Muscle layer of duodenum (tissue), 2 donors: ENCODE measurements around the gene SURF4.

Experiments used
- H3K27ac ChIP-seq: one replicate; pipeline ENCODE4 v1.7.0; 2013; ENCODE audit warnings: mild to moderate bottlenecking, low read length
- H3K27me3 ChIP-seq: one replicate; pipeline ENCODE4 v1.7.0; 2013; ENCODE audit warnings: low read depth, mild to moderate bottlenecking, control low read depth, low read length
- H3K36me3 ChIP-seq, 2 donors: one replicate each; pipeline ENCODE4 v1.7.0; 2013; ENCODE audit warnings: low read length in 2 of 2, control low read depth in 1 of 2, mild to moderate bottlenecking in 1 of 2; ENCODE audit not compliant: insufficient read depth in 2 of 2, control insufficient read depth in 1 of 2
- H3K4me1 ChIP-seq, 2 donors: one replicate each; pipeline ENCODE4 v1.7.0; 2013; ENCODE audit warnings: low read length in 2 of 2, mild to moderate bottlenecking in 2 of 2, control low read depth in 1 of 2, moderate library complexity in 1 of 2; ENCODE audit not compliant: insufficient read depth in 2 of 2, control insufficient read depth in 1 of 2
- H3K4me3 ChIP-seq, 2 donors: one replicate each; pipeline ENCODE4 v1.7.0; 2013; ENCODE audit warnings: low read length in 2 of 2, low read depth in 1 of 2, mild to moderate bottlenecking in 1 of 2
- H3K9me3 ChIP-seq, 2 donors: one replicate each; pipeline ENCODE4 v1.7.0; 2013; ENCODE audit warnings: low read length in 2 of 2, control low read depth in 1 of 2, mild to moderate bottlenecking in 1 of 2; ENCODE audit not compliant: control insufficient read depth in 1 of 2
- donor health status: healthy.

Gene SURF4

DNA sequence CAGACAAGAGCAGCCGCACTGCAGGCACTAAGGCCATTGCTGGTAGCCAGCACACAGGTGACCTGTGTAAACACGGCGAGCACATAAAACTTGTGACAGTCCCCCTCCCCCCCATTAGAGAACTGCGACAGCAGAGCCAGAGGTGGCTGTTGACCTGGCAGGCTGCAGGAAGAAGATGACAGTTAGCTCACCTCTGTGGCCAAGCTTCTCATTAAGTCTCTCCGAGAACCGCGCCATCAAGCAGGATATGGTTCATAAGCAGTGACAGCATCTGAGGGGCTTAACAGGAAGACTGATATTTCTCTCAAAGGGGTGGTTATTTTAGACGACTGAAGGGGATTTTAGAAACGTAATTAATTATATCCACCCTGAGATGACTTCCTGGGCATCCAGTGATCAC is 5.2 kb downstream of the SURF4 start:
- peaks cover 16 to 53% of the 10 kb centered on the region in 2 donors for H3K4me1 ChIP-seq
- H3K27me3 ChIP-seq: no peaks in the 10 kb centered on the region
- H3K9me3 ChIP-seq: no peaks in the 10 kb centered on the region
- H3K4me3 ChIP-seq: no peak overlapping the region
- no peak overlapping the region for H3K27ac ChIP-seq
- peaks cover 29% of the 10 kb centered on the region in 2 donors for H3K36me3 ChIP-seq

DNA sequence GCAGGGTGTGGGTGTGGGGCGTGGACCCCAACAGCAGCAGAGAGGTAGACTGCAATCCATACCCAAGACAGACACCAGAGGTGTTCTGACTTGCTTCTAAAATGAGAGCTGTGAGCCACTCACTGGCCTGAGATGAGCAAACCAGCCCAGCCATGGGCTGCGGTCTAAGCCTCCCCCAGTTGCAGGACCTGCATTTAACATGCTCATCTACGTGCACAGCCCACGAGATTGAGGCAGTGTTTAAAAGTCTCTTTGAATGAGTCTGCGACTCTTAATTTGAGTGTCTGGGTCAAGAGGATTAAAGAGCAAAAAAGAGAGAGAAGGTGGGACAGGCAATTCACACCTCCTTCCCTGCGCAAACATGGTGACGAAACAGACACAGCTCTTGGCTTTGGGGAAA is 5.9 kb downstream of the SURF4 start:
- no peak overlapping the region for H3K27ac ChIP-seq
- H3K36me3 ChIP-seq: peaks cover 31 to 36% of the 10 kb centered on the region in 2 donors

DNA sequence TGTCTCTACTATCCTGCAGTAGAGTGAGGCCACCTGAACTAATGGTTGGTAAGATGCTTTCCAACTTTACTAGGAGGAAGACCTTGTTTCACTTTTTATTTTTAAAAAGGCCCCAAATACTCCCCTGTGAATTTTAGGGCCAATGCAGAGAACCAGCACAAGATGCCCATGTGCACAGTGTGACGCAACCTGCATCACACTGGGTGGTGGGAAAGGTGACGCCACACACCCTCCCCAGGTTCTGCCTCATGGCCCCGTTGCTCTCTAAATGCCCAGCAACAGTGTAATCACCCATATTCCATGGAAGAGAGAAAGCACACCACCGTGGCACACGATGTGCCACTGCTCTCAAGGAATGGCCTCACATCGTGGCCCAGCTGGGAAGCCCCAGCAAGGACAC is 6.4 kb downstream of the SURF4 start:
- H3K27ac ChIP-seq: peak overlapping the region; percentile 33
- H3K36me3 ChIP-seq: peaks cover 36 to 41% of the 10 kb centered on the region in 2 donors
- no peaks in the 10 kb centered on the region for H3K27me3 ChIP-seq
- H3K9me3 ChIP-seq: no peaks in the 10 kb centered on the region
- H3K4me1 ChIP-seq: peaks cover 16 to 53% of the 10 kb centered on the region in 2 donors
- no peak overlapping the region for H3K4me3 ChIP-seq

More for the DNA sequence above, 5.9 kb downstream of the SURF4 start:
- Histone ChIP-seq H3K4me3 (no peak overlapping the region), H3K4me1 (peaks cover 16 to 53% of the 10 kb centered on the region in 2 donors), H3K27me3 (no peaks in the 10 kb centered on the region), H3K9me3 (no peaks in the 10 kb centered on the region)

DNA sequence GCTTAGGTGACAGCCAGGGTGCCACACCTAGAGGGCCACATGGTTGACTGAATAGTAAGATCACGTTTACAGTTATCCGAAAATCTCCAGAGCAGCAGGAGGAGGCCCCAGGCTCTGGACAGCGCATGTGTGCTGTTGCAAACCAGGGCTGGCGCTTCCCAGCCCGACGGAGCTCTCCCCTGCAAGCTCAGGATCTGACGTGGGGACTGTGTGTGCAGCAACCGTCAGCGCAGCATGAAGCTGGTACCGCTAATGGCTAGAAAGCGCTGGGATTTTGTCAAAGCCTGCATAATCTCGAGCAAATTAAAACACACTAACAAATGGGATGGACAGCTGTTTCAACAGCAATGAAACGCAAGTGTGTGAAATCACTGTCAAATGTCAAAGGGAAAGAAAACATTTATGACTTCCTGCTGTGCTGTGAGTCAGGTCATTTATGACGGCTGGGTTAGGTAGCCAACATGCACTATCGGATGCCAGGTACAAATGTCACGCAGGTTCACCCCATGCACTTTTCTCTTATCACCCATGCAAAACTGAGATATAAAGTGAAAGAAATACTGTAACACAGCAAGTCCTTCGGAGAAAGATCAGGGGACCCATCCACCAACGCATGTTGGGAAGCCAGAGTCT is 7.5 kb downstream of the SURF4 start:
- Histone ChIP-seq H3K36me3 (peaks cover 44 to 46% of the 10 kb centered on the region in 2 donors), H3K27me3 (no peaks in the 10 kb centered on the region), H3K4me1 (peaks cover 16 to 51% of the 10 kb centered on the region in 2 donors), H3K9me3 (no peaks in the 10 kb centered on the region), H3K27ac (no peak overlapping the region), H3K4me3 (peak overlapping the region in 1 of 2 donors; percentile 7)

DNA sequence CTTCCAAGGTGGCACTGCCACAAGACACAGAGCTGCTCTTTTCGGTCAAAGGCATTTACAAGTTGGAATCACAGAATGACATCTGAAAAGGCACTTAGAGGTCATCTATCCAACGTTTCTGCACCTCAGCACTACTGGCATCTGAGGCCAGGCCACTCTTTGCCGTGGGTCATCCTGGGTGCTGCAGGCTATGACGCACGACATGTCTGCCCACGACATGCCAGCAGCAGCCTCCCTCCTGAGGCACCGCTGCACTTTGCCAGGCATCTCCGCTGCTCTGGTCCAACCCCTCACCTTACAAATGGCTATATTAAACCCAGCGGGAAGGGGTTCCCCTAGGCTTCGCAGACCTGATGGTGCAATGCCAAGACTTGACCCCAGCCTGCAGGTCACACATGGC is 8.1 kb downstream of the SURF4 start:
- Histone ChIP-seq H3K27ac (no peak overlapping the region), H3K27me3 (no peaks in the 10 kb centered on the region), H3K36me3 (peaks cover 47 to 52% of the 10 kb centered on the region in 2 donors), H3K4me3 (no peak overlapping the region), H3K9me3 (no peaks in the 10 kb centered on the region), H3K4me1 (peaks cover 15 to 46% of the 10 kb centered on the region in 2 donors)

DNA sequence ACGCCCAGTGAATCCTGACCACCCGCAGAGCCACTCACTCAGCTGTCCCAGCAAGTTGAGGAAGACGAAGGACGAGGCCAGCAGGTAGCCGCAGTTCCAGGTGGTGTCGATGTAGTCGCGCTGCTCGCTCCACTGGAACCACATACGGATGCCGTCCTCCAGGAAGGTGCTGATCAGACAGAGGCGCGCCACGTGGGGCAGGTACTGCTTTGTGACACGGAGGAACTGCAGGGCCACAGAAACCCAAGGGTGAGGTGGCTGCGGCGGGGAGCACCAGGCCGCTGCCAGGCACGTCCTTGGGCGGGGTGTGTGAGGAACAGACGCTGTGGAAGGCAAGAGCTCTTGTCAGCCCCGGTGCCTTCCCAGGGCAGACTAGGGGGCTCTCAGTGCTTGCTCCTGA is 8.6 kb downstream of the SURF4 start:
- H3K4me3 ChIP-seq: no peak overlapping the region
- peaks cover 12 to 40% of the 10 kb centered on the region in 2 donors for H3K4me1 ChIP-seq
- peaks cover 50 to 58% of the 10 kb centered on the region in 2 donors for H3K36me3 ChIP-seq
- no peaks in the 10 kb centered on the region for H3K9me3 ChIP-seq
- no peak overlapping the region for H3K27ac ChIP-seq
- H3K27me3 ChIP-seq: no peaks in the 10 kb centered on the region

DNA sequence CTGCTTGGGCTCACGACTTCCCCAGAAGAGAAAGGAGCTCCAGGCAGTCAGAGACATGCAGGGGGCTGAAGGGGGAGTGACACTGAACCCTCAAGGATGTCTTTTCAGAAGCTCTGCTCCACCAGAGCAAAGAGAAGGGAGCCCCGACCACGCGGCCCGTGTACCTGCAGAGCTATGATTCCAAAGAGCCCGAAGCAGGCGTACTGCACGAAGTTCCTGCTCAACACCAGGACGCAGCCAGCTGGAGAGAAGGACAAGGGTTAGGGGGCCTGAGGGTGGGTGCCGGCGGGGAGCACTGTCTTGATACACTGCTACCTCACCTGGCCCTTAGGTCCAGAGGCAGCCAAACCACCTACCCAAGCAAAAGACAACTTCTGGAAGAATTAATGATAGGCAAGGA is 9.4 kb downstream of the SURF4 start:
- no peaks in the 10 kb centered on the region for H3K27me3 ChIP-seq
- H3K36me3 ChIP-seq: peaks cover 58 to 65% of the 10 kb centered on the region in 2 donors
- no peak overlapping the region for H3K4me3 ChIP-seq
- H3K27ac ChIP-seq: no peak overlapping the region
- H3K4me1 ChIP-seq: peaks cover 9 to 32% of the 10 kb centered on the region in 2 donors
- H3K9me3 ChIP-seq: no peaks in the 10 kb centered on the region

DNA sequence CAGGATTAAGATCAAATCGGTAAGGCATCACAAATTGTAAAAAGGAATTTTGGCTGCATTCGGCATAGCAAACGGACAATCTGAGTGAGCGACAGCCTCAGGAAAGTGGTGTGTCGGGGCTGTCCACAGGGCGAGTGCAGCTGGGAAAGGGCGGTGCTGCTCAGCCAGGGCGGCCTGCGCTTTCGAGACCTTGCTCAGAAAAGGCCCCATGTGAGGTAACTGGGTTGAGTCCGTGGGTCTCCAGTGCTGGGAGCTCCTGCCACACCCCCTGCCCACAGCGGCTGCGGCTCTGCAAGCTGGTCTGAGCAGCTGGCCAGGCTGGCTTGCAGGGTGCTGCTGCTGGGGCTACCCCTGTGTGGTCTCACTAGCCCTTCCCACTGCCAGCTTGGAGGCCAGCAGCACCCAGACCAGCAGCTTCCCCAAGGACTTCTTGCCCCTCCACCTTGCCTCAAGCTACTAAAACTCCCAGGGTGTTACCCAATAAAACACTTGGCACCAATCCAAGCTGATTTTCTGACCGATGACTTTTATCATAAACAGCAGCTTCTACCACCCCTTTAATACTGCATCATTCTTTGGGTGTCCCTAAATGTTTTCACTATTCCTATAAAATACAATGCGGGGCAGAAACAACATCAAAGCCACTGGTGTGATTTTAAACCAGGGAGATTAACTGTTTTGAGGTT is 13.4 kb downstream of the SURF4 start:
- Histone ChIP-seq H3K36me3 (peaks cover 65 to 74% of the 10 kb centered on the region in 2 donors), H3K27me3 (no peaks in the 10 kb centered on the region), H3K4me1 (peaks cover 4 to 12% of the 10 kb centered on the region in 2 donors), H3K9me3 (no peaks in the 10 kb centered on the region), H3K27ac (no peak overlapping the region), H3K4me3 (no peak overlapping the region)

DNA sequence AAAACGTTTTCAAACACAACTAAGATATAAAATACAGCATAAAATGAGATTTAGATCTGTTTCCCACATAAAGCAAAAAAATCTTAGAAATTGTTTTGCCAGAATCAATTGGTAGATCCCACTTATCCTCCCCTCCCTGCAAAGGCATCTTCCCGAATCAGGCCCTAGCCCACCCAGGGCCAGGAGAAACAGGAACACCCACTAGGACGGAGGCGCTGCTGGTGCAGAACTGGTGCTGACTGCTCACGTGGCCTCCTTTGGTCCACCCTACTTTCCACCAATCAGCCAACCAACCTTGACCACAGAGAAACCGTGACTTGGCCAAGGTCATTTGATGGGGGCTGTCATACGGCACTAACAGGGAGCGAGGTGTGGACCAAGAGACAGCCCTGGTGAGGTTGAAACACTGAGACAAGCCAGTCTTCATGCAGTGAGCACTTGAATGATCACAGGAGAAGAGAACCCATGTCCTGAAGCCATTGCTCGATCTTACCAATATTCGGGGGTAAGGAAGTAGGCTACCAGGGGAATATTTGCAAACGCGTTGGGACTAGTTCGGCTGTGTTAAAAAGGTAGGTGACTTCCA is 14.3 kb downstream of the SURF4 start:
- Histone ChIP-seq H3K9me3 (no peaks in the 10 kb centered on the region), H3K4me1 (peaks cover 9 to 21% of the 10 kb centered on the region in 2 donors), H3K36me3 (peaks cover 60 to 64% of the 10 kb centered on the region in 2 donors), H3K27me3 (no peaks in the 10 kb centered on the region), H3K27ac (no peak overlapping the region), H3K4me3 (no peak overlapping the region)

DNA sequence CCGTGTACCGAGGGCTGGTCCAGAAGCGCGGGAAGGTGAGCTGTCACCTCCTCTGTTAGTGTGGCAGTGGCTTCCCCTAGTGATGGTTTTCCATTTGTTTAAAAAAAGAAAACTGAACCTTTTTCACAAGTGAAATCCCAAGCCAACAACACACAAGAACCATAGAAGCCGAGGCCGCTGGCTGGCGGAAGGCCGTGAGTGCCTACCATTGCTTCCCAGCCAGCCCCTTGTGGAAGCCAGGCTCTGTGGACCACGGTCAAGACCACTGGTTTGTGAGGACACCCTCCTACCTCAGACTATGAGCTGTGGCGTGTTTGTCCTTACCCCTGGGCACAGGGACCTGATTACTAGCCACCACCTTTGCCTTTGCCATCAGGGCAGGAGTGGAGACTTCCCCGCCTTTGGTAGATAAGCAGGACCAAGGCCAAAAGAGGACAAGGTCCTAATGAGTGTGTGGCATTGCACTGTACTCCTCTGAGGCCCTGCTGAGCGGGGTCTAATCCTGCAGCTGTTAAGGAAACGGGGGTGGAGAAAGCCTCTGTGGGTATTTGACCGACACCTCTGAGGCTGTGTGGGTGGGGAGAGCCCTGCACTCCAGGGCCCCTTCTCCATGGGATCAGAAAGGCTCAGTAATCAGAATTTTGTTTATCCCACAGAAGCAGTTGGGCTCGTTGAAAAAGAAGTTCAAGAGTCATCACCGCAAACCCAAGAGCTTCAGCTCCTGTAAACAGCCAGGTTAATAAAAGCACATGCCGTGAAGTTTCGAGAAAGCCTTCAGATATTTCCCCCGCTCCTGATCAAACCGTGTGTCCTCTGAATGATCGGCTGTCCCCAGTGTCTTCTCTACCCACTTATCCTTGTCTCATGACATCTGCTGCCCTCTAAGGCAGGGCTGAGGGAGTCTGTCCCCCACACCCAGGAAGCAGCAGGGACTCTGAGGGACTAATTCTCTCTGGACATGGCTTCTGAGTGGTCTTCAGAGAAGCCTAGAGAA is 15.2 kb downstream of the SURF4 start:
- Histone ChIP-seq H3K27ac (no peak overlapping the region), H3K4me3 (no peak overlapping the region), H3K4me1 (peaks cover 9 to 24% of the 10 kb centered on the region in 2 donors), H3K36me3 (peaks cover 51 to 55% of the 10 kb centered on the region in 2 donors), H3K9me3 (no peaks in the 10 kb centered on the region), H3K27me3 (no peaks in the 10 kb centered on the region)
